HEK293 (cell line): Measurements from ENCODE around the gene LRRC66.

Source experiments
- GLIS2 ChIP-seq: fragments of 450-650 bp; formaldehyde crosslinking; IDR thresholded peaks from 2 replicates; pipeline ENCODE4 v1.5.1; 2016; ENCODE audit warnings: missing biosample characterization, missing genetic modification characterization
- INSM2 ChIP-seq: fragments of 450-650 bp; formaldehyde crosslinking; IDR thresholded peaks from 2 replicates; pipeline ENCODE4 v1.5.1; 2016; ENCODE audit warnings: missing biosample characterization, missing genetic modification characterization
- KLF8 ChIP-seq: fragments of 450-650 bp; formaldehyde crosslinking; IDR thresholded peaks from 2 replicates; pipeline ENCODE4 v1.5.1; 2016; ENCODE audit warnings: missing biosample characterization, missing genetic modification characterization
- MZF1 ChIP-seq: fragments of 450-650 bp; formaldehyde crosslinking; IDR thresholded peaks from 2 replicates; pipeline ENCODE4 v1.5.1; 2017; ENCODE audit warnings: missing biosample characterization, missing genetic modification characterization, borderline replicate concordance
- TCF7L2 ChIP-seq: IDR thresholded peaks from 2 replicates; pipeline ENCODE4 v1.6.1; 2011; ENCODE audit warnings: low read depth, mild to moderate bottlenecking, inconsistent platforms, low read length, moderate library complexity, borderline replicate concordance
- WT1 ChIP-seq: fragments of 450-650 bp; formaldehyde crosslinking; IDR thresholded peaks from 2 replicates; pipeline ENCODE4 v1.5.1; 2016; ENCODE audit warnings: missing biosample characterization, missing genetic modification characterization
- ZFHX2 ChIP-seq: fragments of 450-650 bp; formaldehyde crosslinking; conservative IDR thresholded peaks from 2 replicates; pipeline ENCODE4 v1.5.1; 2016; ENCODE audit warnings: missing biosample characterization, missing genetic modification characterization
- ZFP37 ChIP-seq: fragments of 450-650 bp; formaldehyde crosslinking; IDR thresholded peaks from 2 replicates; pipeline ENCODE4 v1.5.1; 2016; ENCODE audit warnings: missing biosample characterization, missing genetic modification characterization
- ZNF132 ChIP-seq: fragments of 450-650 bp; formaldehyde crosslinking; IDR thresholded peaks from 2 replicates; pipeline ENCODE4 v1.5.1; 2017; ENCODE audit warnings: missing biosample characterization, missing genetic modification characterization, borderline replicate concordance
- ZNF148 ChIP-seq: fragments of 450-650 bp; formaldehyde crosslinking; IDR thresholded peaks from 2 replicates; pipeline ENCODE4 v1.5.0; 2017; ENCODE audit warnings: missing biosample characterization, missing genetic modification characterization, borderline replicate concordance
- ZNF214 ChIP-seq: fragments of 450-650 bp; formaldehyde crosslinking; IDR thresholded peaks from 2 replicates; pipeline ENCODE4 v1.5.1; 2017; ENCODE audit warnings: missing biosample characterization, mild to moderate bottlenecking, missing genetic modification characterization, borderline replicate concordance
- ZNF23 ChIP-seq: fragments of 450-650 bp; formaldehyde crosslinking; IDR thresholded peaks from 2 replicates; pipeline ENCODE4 v1.5.1; 2016; ENCODE audit warnings: missing biosample characterization, missing genetic modification characterization, borderline replicate concordance
- ZNF274 ChIP-seq, 2 experiments: fragments of 200-500 bp in 1 of 2; fragments of 450-650 bp in 1 of 2; sonication (Bioruptor generic) in 1 of 2; formaldehyde crosslinking in 1 of 2; IDR thresholded peaks; 2 replicates each; pipeline versions ENCODE4 v1.5.1 to v1.6.1; 2014 to 2016; ENCODE audit warnings: borderline replicate concordance in 1 of 2, inconsistent platforms in 1 of 2, low read length in 1 of 2, missing biosample characterization in 1 of 2, missing genetic modification characterization in 1 of 2
- ZNF311 ChIP-seq: fragments of 450-650 bp; formaldehyde crosslinking; IDR thresholded peaks from 2 replicates; pipeline ENCODE4 v1.5.1; 2017; ENCODE audit warnings: missing biosample characterization, missing genetic modification characterization, borderline replicate concordance
- ZNF354C ChIP-seq: fragments of 450-650 bp; formaldehyde crosslinking; IDR thresholded peaks from 2 replicates; pipeline ENCODE4 v1.5.1; 2016; ENCODE audit warnings: missing biosample characterization, missing genetic modification characterization, low read depth, borderline replicate concordance
- ZNF473 ChIP-seq: fragments of 450-650 bp; formaldehyde crosslinking; IDR thresholded peaks from 2 replicates; pipeline ENCODE4 v1.5.1; 2017; ENCODE audit warnings: missing biosample characterization, missing genetic modification characterization
- ZNF501 ChIP-seq: fragments of 450-650 bp; formaldehyde crosslinking; IDR thresholded peaks from 2 replicates; pipeline ENCODE4 v1.5.1; 2016; ENCODE audit warnings: missing biosample characterization, missing genetic modification characterization
- ZNF510 ChIP-seq: fragments of 450-650 bp; formaldehyde crosslinking; IDR thresholded peaks from 2 replicates; pipeline ENCODE4 v1.5.1; 2018; ENCODE audit warnings: mild to moderate bottlenecking, missing genetic modification characterization, missing biosample characterization; ENCODE audit not compliant: insufficient replicate concordance
- ZNF571 ChIP-seq: fragments of 450-650 bp; formaldehyde crosslinking; IDR thresholded peaks from 2 replicates; pipeline ENCODE4 v1.5.0; 2017; ENCODE audit warnings: missing biosample characterization, missing genetic modification characterization
- ZNF600 ChIP-seq: fragments of 450-650 bp; formaldehyde crosslinking; IDR thresholded peaks from 2 replicates; pipeline ENCODE4 v1.5.1; 2016; ENCODE audit warnings: missing biosample characterization, missing genetic modification characterization
- ZNF629 ChIP-seq: fragments of 450-650 bp; formaldehyde crosslinking; IDR thresholded peaks from 2 replicates; pipeline ENCODE4 v1.5.1; 2017; ENCODE audit warnings: missing biosample characterization, missing genetic modification characterization
- ZNF639 ChIP-seq: fragments of 450-650 bp; formaldehyde crosslinking; IDR thresholded peaks from 2 replicates; pipeline ENCODE4 v1.5.1; 2016; ENCODE audit warnings: missing biosample characterization, missing genetic modification characterization
- ZNF660 ChIP-seq: fragments of 450-650 bp; IDR thresholded peaks from 2 replicates; pipeline ENCODE4 v1.5.1; 2018; ENCODE audit warnings: missing biosample characterization, mild to moderate bottlenecking, missing genetic modification characterization
- ZNF664 ChIP-seq: fragments of 450-650 bp; formaldehyde crosslinking; IDR thresholded peaks from 2 replicates; pipeline ENCODE4 v1.5.1; 2016; ENCODE audit warnings: missing biosample characterization, missing genetic modification characterization
- ZNF785 ChIP-seq: fragments of 450-650 bp; formaldehyde crosslinking; IDR thresholded peaks from 2 replicates; pipeline ENCODE4 v1.5.1; 2016; ENCODE audit warnings: missing biosample characterization, missing genetic modification characterization
- ZSCAN18 ChIP-seq: fragments of 450-650 bp; formaldehyde crosslinking; IDR thresholded peaks from 2 replicates; pipeline ENCODE4 v1.5.1; 2016; ENCODE audit warnings: missing biosample characterization, missing genetic modification characterization
- TF ChIP-seq, protein P1 (sequence below): fragments of 450-650 bp; formaldehyde crosslinking; IDR thresholded peaks from 2 replicates; pipeline ENCODE4 v1.5.1; 2016; ENCODE audit warnings: missing biosample characterization, missing genetic modification characterization

LRRC66 gene

GRCh38 chr4:52051615-52052474 lies 31.7 kb upstream of the LRRC66 start (continued):
- TF ChIP-seq INSM2 (tag by site-specific recombination) (no peak), ZNF274 (IDR thresholded peaks at IDR 0.05; ENCODE audit: low read length) (no peak), ZNF274 (tag by site-specific recombination; IDR thresholded peaks at IDR 0.05; ENCODE audit: borderline replicate concordance) (no peak), ZNF354C (no peak), ZFHX2 (tag by site-specific recombination) (no peak), ZNF785 (no peak), ZNF501 (0 out of 2 replicates have a peak, but pooled peaks have one; percentile 30), ZNF664 (tag by site-specific recombination) (no peak), ZSCAN18 (no peak), ZNF214 (tag by site-specific recombination) (no peak), WT1 (no peak), ZNF148 (tag by site-specific recombination) (no peak), ZNF473 (tag by site-specific recombination) (no peak), ZNF639 (tag by site-specific recombination) (no peak), ZNF660 (tag by site-specific recombination) (peak; percentile 63; the same call in 1 of the 2 replicates), ZNF132 (tag by site-specific recombination) (no peak), ZNF510 (tag by site-specific recombination) (no peak), ZNF629 (tag by site-specific recombination) (0 out of 2 replicates have a peak, but pooled peaks have one; percentile 19), ZNF311 (no peak), ZFP37 (tag by site-specific recombination) (no peak), KLF8 (tag by site-specific recombination) (no peak), MZF1 (peak; percentile 23; the same call in 1 of the 2 replicates), ZNF571 (tag by site-specific recombination) (no peak), ZNF23 (no peak), TCF7L2 (no peak), GLIS2 (peak; percentile 76), ZNF600 (tag by site-specific recombination) (peak; percentile 55; the same call in 1 of the 2 replicates)
- TF ChIP-seq, protein P1, sequence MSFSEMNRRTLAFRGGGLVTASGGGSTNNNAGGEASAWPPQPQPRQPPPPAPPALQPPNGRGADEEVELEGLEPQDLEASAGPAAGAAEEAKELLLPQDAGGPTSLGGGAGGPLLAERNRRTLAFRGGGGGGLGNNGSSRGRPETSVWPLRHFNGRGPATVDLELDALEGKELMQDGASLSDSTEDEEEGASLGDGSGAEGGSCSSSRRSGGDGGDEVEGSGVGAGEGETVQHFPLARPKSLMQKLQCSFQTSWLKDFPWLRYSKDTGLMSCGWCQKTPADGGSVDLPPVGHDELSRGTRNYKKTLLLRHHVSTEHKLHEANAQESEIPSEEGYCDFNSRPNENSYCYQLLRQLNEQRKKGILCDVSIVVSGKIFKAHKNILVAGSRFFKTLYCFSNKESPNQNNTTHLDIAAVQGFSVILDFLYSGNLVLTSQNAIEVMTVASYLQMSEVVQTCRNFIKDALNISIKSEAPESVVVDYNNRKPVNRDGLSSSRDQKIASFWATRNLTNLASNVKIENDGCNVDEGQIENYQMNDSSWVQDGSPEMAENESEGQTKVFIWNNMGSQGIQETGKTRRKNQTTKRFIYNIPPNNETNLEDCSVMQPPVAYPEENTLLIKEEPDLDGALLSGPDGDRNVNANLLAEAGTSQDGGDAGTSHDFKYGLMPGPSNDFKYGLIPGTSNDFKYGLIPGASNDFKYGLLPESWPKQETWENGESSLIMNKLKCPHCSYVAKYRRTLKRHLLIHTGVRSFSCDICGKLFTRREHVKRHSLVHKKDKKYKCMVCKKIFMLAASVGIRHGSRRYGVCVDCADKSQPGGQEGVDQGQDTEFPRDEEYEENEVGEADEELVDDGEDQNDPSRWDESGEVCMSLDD = peak; percentile 33; the same call in 1 of the 2 replicates
